ENCODE measurements around the gene B2M. TPM values are rescaled to one million over a fixed set of nuclear protein-coding genes. Genes with fewer than 3 reads are reported as not detected.
"Not testable (repeated sequence)": the region's sequence is repeated elsewhere in the genome, so short reads cannot be mapped to it uniquely, and the experiment has no call there.

Gene B2M
- total RNA-seq, 1 donor from 2014 or later: 3,395 TPM

DNA sequence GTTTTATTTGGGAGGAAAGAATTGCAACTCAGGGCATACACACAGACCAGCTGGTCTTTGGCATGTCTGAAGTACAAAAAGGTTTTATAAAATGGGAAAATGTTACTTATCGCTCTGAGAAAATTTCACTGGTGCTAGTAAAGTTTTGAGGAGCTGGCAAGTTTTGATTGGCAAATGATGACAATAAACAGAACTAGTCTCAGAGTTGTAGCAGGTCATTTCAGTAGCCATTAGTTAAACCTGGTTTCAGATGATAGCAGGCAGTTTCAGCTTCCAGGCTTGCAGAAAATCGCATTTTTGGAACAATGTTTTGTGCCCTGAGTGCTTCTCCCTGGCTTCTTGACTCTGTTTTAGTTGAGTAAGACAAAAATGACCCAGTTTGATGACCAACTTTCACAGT lies 10.7 kb downstream of the B2M start:
- no peak overlapping the region for H3K27ac ChIP-seq
- peaks cover 20% of the 10 kb centered on the region in 2 donors for H3K36me3 ChIP-seq
- H3K9me3 ChIP-seq: no peaks in the 10 kb centered on the region
- H3K4me3 ChIP-seq: no peak overlapping the region
- DNase-seq (ENCODE audit: low spot score in 2 of 2): no peak
- no peaks in the 10 kb centered on the region for H3K27me3 ChIP-seq
- TF ChIP-seq, protein P1, sequence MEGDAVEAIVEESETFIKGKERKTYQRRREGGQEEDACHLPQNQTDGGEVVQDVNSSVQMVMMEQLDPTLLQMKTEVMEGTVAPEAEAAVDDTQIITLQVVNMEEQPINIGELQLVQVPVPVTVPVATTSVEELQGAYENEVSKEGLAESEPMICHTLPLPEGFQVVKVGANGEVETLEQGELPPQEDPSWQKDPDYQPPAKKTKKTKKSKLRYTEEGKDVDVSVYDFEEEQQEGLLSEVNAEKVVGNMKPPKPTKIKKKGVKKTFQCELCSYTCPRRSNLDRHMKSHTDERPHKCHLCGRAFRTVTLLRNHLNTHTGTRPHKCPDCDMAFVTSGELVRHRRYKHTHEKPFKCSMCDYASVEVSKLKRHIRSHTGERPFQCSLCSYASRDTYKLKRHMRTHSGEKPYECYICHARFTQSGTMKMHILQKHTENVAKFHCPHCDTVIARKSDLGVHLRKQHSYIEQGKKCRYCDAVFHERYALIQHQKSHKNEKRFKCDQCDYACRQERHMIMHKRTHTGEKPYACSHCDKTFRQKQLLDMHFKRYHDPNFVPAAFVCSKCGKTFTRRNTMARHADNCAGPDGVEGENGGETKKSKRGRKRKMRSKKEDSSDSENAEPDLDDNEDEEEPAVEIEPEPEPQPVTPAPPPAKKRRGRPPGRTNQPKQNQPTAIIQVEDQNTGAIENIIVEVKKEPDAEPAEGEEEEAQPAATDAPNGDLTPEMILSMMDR (IDR thresholded peaks at IDR 0.05): no peak
- intact Hi-C loops (cut with DNase I): loop anchor here (10.0 kb wide), 1 partner anchor 913 kb away; the partner anchor contains the start of gene SQOR
- peaks cover 0 to 9% of the 10 kb centered on the region in 2 donors for H3K4me1 ChIP-seq

DNA sequence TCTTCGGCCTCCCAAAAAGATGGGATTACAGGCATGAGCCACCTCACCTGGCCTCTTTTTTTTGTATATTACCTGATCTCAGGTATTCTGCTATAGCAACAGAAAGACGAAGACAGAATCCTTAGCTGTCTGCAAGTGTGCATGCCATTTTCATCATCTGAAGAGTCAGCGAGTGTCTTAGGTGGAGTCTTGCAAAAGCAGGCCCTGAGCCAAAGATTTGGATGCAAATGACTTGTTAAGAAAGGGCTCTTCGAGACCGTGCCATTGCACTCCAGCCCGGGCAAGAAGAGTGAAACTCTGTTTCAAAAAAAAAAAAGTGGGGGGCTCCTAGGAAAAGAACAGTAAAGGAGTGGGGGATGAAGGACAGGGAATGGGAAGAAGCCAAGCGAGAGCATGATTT lies 14.8 kb downstream of the B2M start:
- Histone ChIP-seq H3K36me3 (no peaks in the 10 kb centered on the region), H3K4me1 (peaks cover 0 to 21% of the 10 kb centered on the region in 2 donors), H3K27ac (peak overlapping the region; percentile 65 to 88), H3K9me3 (no peaks in the 10 kb centered on the region), H3K27me3 (no peaks in the 10 kb centered on the region), H3K4me3 (peak overlapping the region in 1 of 2 donors; percentile 18)
- DNase-seq (ENCODE audit: low spot score in 2 of 2): no peak
- TF ChIP-seq, protein P1 (IDR thresholded peaks at IDR 0.05): no peak
- intact Hi-C loops (cut with DNase I): loop anchor here (5.0 to 10.0 kb wide), 6 partner anchors 189 to 909 kb away; partner anchors contain the start of genes CTDSPL2, EIF3J, GOLM2 and SQOR

DNA sequence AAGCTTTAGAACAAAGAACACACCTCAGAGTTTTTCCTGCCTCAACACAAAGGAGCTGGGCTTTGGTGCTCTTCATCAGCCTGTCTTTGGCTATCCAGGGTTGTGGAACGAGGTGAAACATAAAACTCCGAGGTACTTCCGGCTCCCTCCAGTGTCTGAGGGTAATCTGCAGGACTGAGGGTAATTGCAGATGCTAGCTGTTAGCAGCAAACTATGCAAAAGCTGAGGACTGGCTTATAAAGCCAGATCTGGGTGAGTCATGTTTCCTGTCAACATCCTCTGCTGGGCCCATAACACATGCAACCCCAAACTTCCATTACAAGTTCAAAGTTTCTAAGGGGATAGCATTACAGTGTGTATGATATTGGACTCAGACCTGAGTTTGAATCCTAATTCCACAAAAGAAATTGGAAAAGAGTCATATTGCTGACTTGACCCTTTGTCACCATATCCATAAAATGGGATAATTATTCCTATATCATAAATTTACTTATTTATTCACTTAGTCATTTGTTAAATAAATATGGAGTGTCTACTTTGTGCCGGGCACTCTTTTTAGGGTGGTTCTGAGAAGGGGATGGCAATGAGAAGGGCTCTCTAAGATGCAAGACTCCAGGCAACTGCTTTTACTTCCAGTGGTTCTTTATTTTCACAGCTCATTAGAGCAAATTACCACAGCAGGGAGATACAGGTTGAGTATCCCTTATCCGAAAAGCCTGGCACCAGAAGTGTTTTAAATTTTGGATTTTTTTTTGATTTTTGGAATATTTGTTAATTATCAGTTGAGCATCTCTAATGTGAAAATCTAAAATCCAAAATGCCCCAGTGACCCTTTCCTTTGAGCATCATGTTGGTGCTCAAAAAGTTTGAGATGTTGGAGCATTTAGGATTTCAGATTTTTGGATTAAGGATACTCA lies 15.5 kb downstream of the B2M start:
- TF ChIP-seq, protein P1 (IDR thresholded peaks at IDR 0.05): no peak
- Histone ChIP-seq H3K4me3 (peak overlapping the region in 1 of 2 donors; percentile 18), H3K36me3 (peaks cover 0 to 3% of the 10 kb centered on the region in 2 donors), H3K27me3 (no peaks in the 10 kb centered on the region), H3K9me3 (no peaks in the 10 kb centered on the region), H3K4me1 (peaks cover 0 to 21% of the 10 kb centered on the region in 2 donors), H3K27ac (peak overlapping the region; percentile 65 to 88)
- intact Hi-C loops (cut with DNase I): loop anchor here (5.0 to 10.0 kb wide), 6 partner anchors 190 to 908 kb away; partner anchors contain the start of genes CTDSPL2, EIF3J, GOLM2 and SQOR
- peak in 1 of 2 donors; percentile 78 for DNase-seq (ENCODE audit: low spot score in 2 of 2)

DNA sequence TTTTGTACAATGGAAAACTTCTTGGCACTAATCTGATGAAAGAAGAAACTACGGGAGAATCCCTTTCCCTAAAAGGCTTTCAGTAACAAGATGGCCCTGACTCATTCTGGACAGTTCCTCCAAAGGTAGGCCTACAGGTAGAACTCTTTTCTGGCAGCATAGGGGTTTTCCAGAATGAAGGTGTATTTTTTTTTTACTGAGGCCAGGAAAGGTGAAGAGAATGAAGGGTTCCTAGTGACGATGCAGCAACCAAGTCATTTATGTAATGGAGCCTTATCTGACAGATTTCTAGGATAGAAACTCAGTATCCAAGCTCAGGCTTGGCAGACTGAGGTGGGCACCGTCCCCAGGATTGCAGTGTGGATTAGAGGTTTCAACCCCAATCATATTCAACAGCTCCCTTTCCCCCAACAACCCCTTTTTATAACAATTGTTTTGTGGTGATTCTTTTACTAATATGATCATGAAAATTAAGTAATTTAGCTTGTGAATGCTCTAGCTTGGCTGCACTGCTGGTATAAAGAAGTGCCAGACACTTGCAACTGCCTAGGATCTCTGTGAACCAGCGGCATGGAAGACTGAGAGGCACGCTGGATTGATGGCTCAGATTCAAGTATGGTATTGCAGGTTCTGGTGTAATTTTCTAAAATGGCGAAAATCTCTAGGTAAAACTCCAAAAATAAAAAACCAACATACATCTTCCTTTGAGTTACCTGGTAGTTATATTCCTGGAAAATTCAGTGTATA lies 16.3 kb downstream of the B2M start:
- Histone ChIP-seq H3K36me3 (peaks cover 0 to 6% of the 10 kb centered on the region in 2 donors), H3K4me3 (peak overlapping the region; percentile 72 to 77), H3K27me3 (no peaks in the 10 kb centered on the region), H3K9me3 (no peaks in the 10 kb centered on the region), H3K27ac (peak overlapping the region; percentile 88 to 96), H3K4me1 (peaks cover 0 to 21% of the 10 kb centered on the region in 2 donors)
- TF ChIP-seq, protein P1 (IDR thresholded peaks at IDR 0.05): no peak
- intact Hi-C loops (cut with DNase I): loop anchor here (2.0 to 10.0 kb wide), 7 partner anchors 65 to 907 kb away; partner anchors contain the start of genes CTDSPL2, EIF3J, GOLM2 and SPG11
- DNase-seq (ENCODE audit: low spot score in 2 of 2): no peak

DNA sequence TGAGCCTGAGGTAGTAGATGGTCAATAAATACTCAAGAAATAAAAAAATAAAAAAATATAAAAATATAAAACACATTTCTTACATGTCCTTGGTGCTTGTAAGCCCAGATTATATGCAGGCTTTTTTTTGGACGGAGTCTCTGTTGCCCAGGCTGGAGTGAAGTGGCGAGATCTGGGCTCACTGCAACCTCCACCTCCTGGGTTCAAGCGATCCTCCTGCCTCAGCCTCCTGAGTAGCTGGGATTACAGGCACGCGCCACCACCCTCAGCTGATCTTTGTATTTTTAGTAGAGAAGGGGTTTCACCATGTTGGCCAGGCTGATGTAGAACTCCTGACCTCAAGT lies 16.9 kb downstream of the B2M start:
- not testable (repeated sequence) for H3K36me3 ChIP-seq; H3K27me3 ChIP-seq; H3K9me3 ChIP-seq; DNase-seq (ENCODE audit: low spot score in 2 of 2)
- peaks cover 0 to 21% of the 10 kb centered on the region in 2 donors for H3K4me1 ChIP-seq
- peak overlapping the region; percentile 88 to 96 for H3K27ac ChIP-seq
- intact Hi-C loops (cut with DNase I): loop anchor here (2.0 to 10.0 kb wide), 7 partner anchors 65 to 907 kb away; partner anchors contain the start of genes CTDSPL2, EIF3J, GOLM2 and SPG11
- H3K4me3 ChIP-seq: peak overlapping the region; percentile 72 to 77

All from ascending aorta (tissue), 2 donors.